ENCODE results near the gene BCL2L1. TPM values are rescaled to one million over a fixed set of nuclear protein-coding genes. Genes with fewer than 3 reads are reported as not detected.
"Not testable (repeated sequence)": the region's sequence is repeated elsewhere in the genome, so short reads cannot be mapped to it uniquely, and the experiment has no call there.

Gene BCL2L1
- total and polyA plus RNA-seq, 5 donors from 2014 or later = 15.5 to 38.1 (median 18.5) TPM

- Mint-ChIP-seq H3K36me3 (no peaks in the 10 kb centered on the region), H3K4me1 (peaks cover 0 to 4% (median 2%) of the 10 kb centered on the region in 4 donors)
These were observed 84.4 kb downstream of the BCL2L1 start for GRCh38 chr20:31638317-31638716.

GRCh38 chr20:31637660-31638059 is 85.0 kb downstream of the BCL2L1 start, which contains the start of gene COX4I2:
COX4I2 (plus strand) TSS chr20:31637912; CDS start chr20:31639018, 1,106 bp downstream.
- no peaks in the 10 kb centered on the region for H3K36me3 Mint-ChIP-seq
- no peak for DNase-seq
- Histone ChIP-seq H3K36me3 (ENCODE audit: control insufficient read depth, insufficient read depth, low read length) (no peaks in the 10 kb centered on the region), H3K4me1 (ENCODE audit: control insufficient read depth, insufficient read depth, low read length, poor library complexity, severe bottlenecking) (no peaks in the 10 kb centered on the region), H3K27ac (ENCODE audit: insufficient read depth, low read length, poor library complexity, severe bottlenecking) (no peak within 1 kb of the TSS), H3K27me3 (ENCODE audit: control insufficient read depth, insufficient read depth, low read length) (no peaks in the 10 kb centered on the region), H3K9me3 (ENCODE audit: control insufficient read depth in 2 of 2, low read length in 2 of 2) (no peaks in the 10 kb centered on the region), H3K4me3 (ENCODE audit: low read depth, low read length) (no peak within 1 kb of the TSS)
- H3K9me3 Mint-ChIP-seq = no peaks in the 10 kb centered on the region
- H3K4me3 Mint-ChIP-seq = peak within 1 kb of the TSS in 1 of 4 donors; percentile 80
- peaks cover 10% of the 10 kb centered on the region for H3K27me3 Mint-ChIP-seq
- ATAC-seq (ENCODE audit: low read depth in 2 of 2) = no peak
- no peak within 1 kb of the TSS for H3K27ac Mint-ChIP-seq
- H3K4me1 Mint-ChIP-seq = no peaks in the 10 kb centered on the region

More at GRCh38 chr20:31638317-31638716, 84.4 kb downstream of the BCL2L1 start:
- Histone ChIP-seq H3K9me3 (ENCODE audit: control insufficient read depth in 2 of 2, low read length in 2 of 2) (no peaks in the 10 kb centered on the region), H3K27me3 (ENCODE audit: control insufficient read depth, insufficient read depth, low read length) (no peaks in the 10 kb centered on the region), H3K4me1 (ENCODE audit: control insufficient read depth, insufficient read depth, low read length, poor library complexity, severe bottlenecking) (no peaks in the 10 kb centered on the region), H3K4me3 (ENCODE audit: low read depth, low read length) (no peak overlapping the region), H3K27ac (ENCODE audit: insufficient read depth, low read length, poor library complexity, severe bottlenecking) (no peak overlapping the region), H3K36me3 (ENCODE audit: control insufficient read depth, insufficient read depth, low read length) (no peaks in the 10 kb centered on the region)
- no peak overlapping the region for H3K27ac Mint-ChIP-seq
- no peaks in the 10 kb centered on the region for H3K9me3 Mint-ChIP-seq
- ATAC-seq (ENCODE audit: low read depth in 2 of 2) (no peak), DNase-seq (no peak)
- H3K27me3 Mint-ChIP-seq = peaks cover 10% of the 10 kb centered on the region
- peak overlapping the region in 1 of 4 donors; percentile 80 for H3K4me3 Mint-ChIP-seq

GRCh38 chr20:31633339-31633914 is 89.2 kb downstream of the BCL2L1 start:
- no peak overlapping the region for H3K27ac ChIP-seq (ENCODE audit: insufficient read depth, low read length, poor library complexity, severe bottlenecking)
- no peak for DNase-seq
- peaks cover 4% of the 10 kb centered on the region for H3K27me3 Mint-ChIP-seq
- H3K4me1 Mint-ChIP-seq = no peaks in the 10 kb centered on the region
- H3K9me3 Mint-ChIP-seq = no peaks in the 10 kb centered on the region
- H3K4me1 ChIP-seq (ENCODE audit: control insufficient read depth, insufficient read depth, low read length, poor library complexity, severe bottlenecking) = no peaks in the 10 kb centered on the region
- ATAC-seq (ENCODE audit: low read depth in 2 of 2) = no peak
- H3K27ac Mint-ChIP-seq = peak overlapping the region in 1 of 3 donors; percentile 23
- no peaks in the 10 kb centered on the region for H3K9me3 ChIP-seq (ENCODE audit: control insufficient read depth in 2 of 2, low read length in 2 of 2)
- no peak overlapping the region for H3K4me3 ChIP-seq (ENCODE audit: low read depth, low read length)
- H3K36me3 Mint-ChIP-seq = no peaks in the 10 kb centered on the region
- no peak overlapping the region for H3K4me3 Mint-ChIP-seq
- no peaks in the 10 kb centered on the region for H3K36me3 ChIP-seq (ENCODE audit: control insufficient read depth, insufficient read depth, low read length)
- no peaks in the 10 kb centered on the region for H3K27me3 ChIP-seq (ENCODE audit: control insufficient read depth, insufficient read depth, low read length)

- Histone ChIP-seq H3K36me3 (ENCODE audit: control insufficient read depth, insufficient read depth, low read length) (no peaks in the 10 kb centered on the region), H3K4me1 (ENCODE audit: control insufficient read depth, insufficient read depth, low read length, poor library complexity, severe bottlenecking) (no peaks in the 10 kb centered on the region), H3K27me3 (ENCODE audit: control insufficient read depth, insufficient read depth, low read length) (no peaks in the 10 kb centered on the region), H3K4me3 (ENCODE audit: low read depth, low read length) (no peak overlapping the region), H3K9me3 (ENCODE audit: control insufficient read depth in 2 of 2, low read length in 2 of 2) (no peaks in the 10 kb centered on the region), H3K27ac (ENCODE audit: insufficient read depth, low read length, poor library complexity, severe bottlenecking) (no peak overlapping the region)
- H3K27ac Mint-ChIP-seq = no peak overlapping the region
- H3K36me3 Mint-ChIP-seq = no peaks in the 10 kb centered on the region
- no peaks in the 10 kb centered on the region for H3K9me3 Mint-ChIP-seq
- no peak for ATAC-seq (ENCODE audit: low read depth in 2 of 2)
- DNase-seq = no peak
- peaks cover 4% of the 10 kb centered on the region for H3K27me3 Mint-ChIP-seq
- no peaks in the 10 kb centered on the region for H3K4me1 Mint-ChIP-seq
- no peak overlapping the region for H3K4me3 Mint-ChIP-seq
These were observed 89.9 kb downstream of the BCL2L1 start for GRCh38 chr20:31632548-31633338.

- H3K4me3 ChIP-seq (ENCODE audit: low read depth, low read length) = no peak overlapping the region
- no peaks in the 10 kb centered on the region for H3K27me3 ChIP-seq (ENCODE audit: control insufficient read depth, insufficient read depth, low read length)
- no peaks in the 10 kb centered on the region for H3K36me3 ChIP-seq (ENCODE audit: control insufficient read depth, insufficient read depth, low read length)
- Mint-ChIP-seq H3K27ac (peak overlapping the region in 2 of 3 donors; percentile 22 to 36), H3K9me3 (no peaks in the 10 kb centered on the region), H3K36me3 (no peaks in the 10 kb centered on the region), H3K4me3 (no peak overlapping the region), H3K27me3 (no peaks in the 10 kb centered on the region), H3K4me1 (no peaks in the 10 kb centered on the region)
- H3K9me3 ChIP-seq (ENCODE audit: control insufficient read depth in 2 of 2, low read length in 2 of 2) = no peaks in the 10 kb centered on the region
- no peak for DNase-seq
- H3K27ac ChIP-seq (ENCODE audit: insufficient read depth, low read length, poor library complexity, severe bottlenecking) = no peak overlapping the region
- ATAC-seq (ENCODE audit: low read depth in 2 of 2) = no peak
- H3K4me1 ChIP-seq (ENCODE audit: control insufficient read depth, insufficient read depth, low read length, poor library complexity, severe bottlenecking) = no peaks in the 10 kb centered on the region
These were observed 92.4 kb downstream of the BCL2L1 start for GRCh38 chr20:31630187-31630790.

- not testable (repeated sequence) for H3K36me3 Mint-ChIP-seq; H3K27me3 Mint-ChIP-seq; DNase-seq; ATAC-seq (ENCODE audit: low read depth in 2 of 2); H3K27ac Mint-ChIP-seq; H3K27me3 ChIP-seq (ENCODE audit: control insufficient read depth, insufficient read depth, low read length); H3K4me3 Mint-ChIP-seq; H3K4me3 ChIP-seq (ENCODE audit: low read depth, low read length); H3K9me3 ChIP-seq (ENCODE audit: control insufficient read depth in 2 of 2, low read length in 2 of 2); H3K4me1 Mint-ChIP-seq; H3K27ac ChIP-seq (ENCODE audit: insufficient read depth, low read length, poor library complexity, severe bottlenecking); H3K36me3 ChIP-seq (ENCODE audit: control insufficient read depth, insufficient read depth, low read length); H3K4me1 ChIP-seq (ENCODE audit: control insufficient read depth, insufficient read depth, low read length, poor library complexity, severe bottlenecking); H3K9me3 Mint-ChIP-seq
These were observed 94.6 kb downstream of the BCL2L1 start for GRCh38 chr20:31628057-31628456.

GRCh38 chr20:31626534-31626933 is 96.1 kb downstream of the BCL2L1 start:
- not testable (repeated sequence) for H3K36me3 ChIP-seq (ENCODE audit: control insufficient read depth, insufficient read depth, low read length); H3K4me1 ChIP-seq (ENCODE audit: control insufficient read depth, insufficient read depth, low read length, poor library complexity, severe bottlenecking); H3K9me3 ChIP-seq (ENCODE audit: control insufficient read depth in 2 of 2, low read length in 2 of 2); H3K4me1 Mint-ChIP-seq; H3K4me3 ChIP-seq (ENCODE audit: low read depth, low read length); DNase-seq; H3K27ac Mint-ChIP-seq; H3K27me3 Mint-ChIP-seq; H3K27me3 ChIP-seq (ENCODE audit: control insufficient read depth, insufficient read depth, low read length); H3K9me3 Mint-ChIP-seq; ATAC-seq (ENCODE audit: low read depth in 2 of 2); H3K36me3 Mint-ChIP-seq; H3K27ac ChIP-seq (ENCODE audit: insufficient read depth, low read length, poor library complexity, severe bottlenecking); H3K4me3 Mint-ChIP-seq
